ENCODE data around the gene CLDN7.
"Not testable (repeated sequence)": the region's sequence is repeated elsewhere in the genome, so short reads cannot be mapped to it uniquely, and the experiment has no call there.

Gene CLDN7

DNA sequence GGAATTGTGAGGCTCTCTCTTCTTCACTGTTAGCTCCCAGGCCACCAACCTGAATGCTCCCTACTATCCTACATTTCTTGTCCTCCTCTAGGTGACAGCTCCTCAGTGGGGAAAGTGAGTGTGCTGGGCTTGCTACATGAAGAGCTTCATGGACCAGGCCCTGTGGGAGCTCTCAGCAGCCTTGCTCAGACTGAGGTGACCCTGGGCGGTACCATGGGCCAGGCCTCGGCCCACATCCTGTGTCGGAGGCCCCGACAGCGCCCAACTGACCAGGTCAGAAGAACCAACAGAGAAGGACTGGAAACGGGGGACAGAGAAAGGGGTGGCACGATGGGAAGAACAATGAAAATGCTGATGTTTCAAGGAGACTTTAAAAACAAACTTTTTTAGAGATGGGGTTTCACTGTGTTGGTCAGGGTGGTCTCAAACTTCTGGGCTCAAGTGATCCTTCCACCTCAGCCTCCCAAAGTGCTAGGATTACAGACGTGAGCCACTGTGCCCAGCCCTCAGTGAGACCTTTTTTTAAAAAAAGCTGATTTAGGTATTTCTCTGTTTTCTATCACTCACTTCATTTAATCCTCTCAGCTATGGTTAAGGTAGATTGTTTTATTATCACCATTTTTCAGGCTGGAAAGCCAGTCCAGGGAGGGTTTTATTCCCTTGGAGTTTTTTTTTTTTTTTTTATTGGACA is 5.4 kb downstream of the CLDN7 start:
- DNase-seq (ENCODE audit: low read depth in 2 of 2), result no peak

DNA sequence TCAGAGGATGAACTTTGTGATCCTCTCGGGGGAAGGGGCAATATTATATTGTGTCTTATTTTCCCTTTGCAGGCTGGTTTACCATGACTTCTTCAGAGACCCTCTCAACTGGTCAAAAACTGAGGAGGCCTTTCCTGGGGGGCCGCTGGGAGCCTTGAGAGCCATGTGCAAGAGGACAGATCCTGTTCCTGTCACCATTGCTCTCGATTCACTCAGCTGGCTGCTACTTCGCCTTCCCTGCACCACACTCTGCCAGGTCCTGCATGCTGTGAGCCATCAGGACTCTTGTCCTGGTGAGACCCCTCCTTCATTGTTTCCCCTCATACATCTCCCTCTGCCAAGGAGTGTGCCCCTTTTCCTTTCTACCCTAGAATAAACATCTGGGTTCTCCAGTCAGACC is 7.8 kb downstream of the CLDN7 start:
- no peak for DNase-seq (ENCODE audit: low read depth in 2 of 2)

DNA sequence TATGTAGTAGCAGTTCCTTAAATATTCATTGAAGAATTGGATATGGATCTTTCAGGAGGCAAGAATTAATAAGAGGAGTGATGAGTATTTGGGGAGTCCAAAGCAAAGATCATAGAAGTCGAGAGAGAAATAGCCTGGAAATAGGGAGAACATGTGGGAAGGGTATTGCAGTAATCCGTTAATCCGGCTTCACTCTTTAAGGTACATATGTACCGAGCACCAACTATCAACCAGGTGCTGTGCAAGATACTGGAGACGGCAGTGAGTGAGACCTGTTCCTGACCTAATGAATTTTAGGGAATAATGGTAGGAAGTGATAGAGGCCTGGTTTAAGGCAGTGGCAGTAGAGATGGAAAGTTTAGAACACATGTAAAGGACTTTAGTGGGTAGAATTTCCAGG is 9.2 kb downstream of the CLDN7 start:
- DNase-seq (ENCODE audit: low read depth in 2 of 2), result no peak

DNA sequence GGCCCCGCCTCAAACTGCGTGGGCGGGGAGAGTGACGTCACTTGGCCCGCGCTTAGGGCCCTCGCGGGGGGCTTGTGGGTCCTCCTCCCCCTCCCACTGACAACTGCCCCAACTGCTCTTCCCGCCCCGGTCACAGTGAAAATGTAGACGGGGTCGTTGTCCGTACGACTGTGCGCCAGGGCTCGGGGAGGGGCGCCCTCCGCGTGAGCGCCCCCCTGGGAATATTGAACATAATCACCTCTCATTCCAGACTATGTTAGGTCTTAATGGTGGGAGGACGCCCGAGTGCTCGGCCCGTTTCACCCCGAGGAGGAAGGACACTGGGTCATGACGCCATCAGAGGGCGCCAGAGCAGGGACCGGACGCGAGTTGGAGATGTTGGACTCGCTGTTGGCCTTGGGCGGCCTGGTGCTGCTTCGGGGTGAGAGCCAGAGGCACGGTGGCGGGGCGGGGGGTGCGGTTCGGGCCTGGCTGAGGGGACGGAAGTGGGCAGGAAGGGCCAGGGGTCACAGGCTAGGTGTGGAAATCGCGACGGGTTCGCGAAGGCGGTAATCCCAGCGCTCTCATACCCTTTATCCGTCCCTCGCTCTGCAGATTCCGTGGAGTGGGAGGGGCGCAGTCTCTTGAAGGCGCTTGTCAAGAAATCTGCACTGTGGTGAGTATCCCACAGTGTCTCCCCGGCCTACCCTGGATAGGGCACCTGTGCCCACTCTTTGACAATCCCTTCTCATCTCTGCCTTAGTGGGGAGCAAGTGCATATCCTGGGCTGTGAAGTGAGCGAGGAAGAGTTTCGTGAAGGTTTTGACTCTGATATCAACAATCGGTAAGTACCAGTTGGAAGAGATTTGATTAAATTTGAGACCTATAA is 9.9 kb downstream of the CLDN7 start, which contains the start of gene ELP5:
TSS of gene ELP5 (plus strand) at position 40 of the 868 bp plus-strand sequence. CDS start at position 376, 336 bp downstream.
- DNase-seq (ENCODE audit: low read depth in 2 of 2), result peak; percentile 86 to 90

DNA sequence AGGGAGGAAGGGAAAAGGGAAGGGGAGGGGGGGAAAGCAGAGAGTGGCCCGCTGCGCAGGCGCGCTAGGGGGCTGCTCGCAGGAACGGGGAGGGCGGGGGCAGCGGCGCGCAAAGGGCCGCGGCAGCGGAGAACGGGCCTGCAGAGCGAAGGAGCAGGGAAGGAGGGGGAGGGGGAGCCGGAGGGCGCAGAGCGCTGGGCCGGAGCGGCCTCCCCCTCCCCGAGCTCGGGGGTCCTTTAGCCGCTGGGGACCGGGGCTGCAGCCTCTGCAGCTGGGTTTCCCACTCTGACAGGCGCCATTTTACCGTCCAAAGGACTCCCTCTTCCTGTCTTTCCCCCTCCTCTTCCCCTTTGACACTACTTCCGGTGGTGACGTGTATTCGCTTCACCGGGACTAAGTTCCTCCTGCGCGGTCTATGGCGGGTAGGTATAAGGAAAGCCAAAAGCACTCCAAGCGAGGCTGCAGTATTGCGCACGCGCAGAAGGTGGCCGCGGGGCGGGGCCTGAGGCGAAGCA is 10.6 kb downstream of the CLDN7 start, which contains the start of gene CTDNEP1:
TSS of gene CTDNEP1 (minus strand) at position 74 of the 515 bp plus-strand sequence. CDS start 438 bp downstream, outside the sequence.
- DNase-seq (ENCODE audit: low read depth in 2 of 2), result peak; percentile 97 to 100

DNA sequence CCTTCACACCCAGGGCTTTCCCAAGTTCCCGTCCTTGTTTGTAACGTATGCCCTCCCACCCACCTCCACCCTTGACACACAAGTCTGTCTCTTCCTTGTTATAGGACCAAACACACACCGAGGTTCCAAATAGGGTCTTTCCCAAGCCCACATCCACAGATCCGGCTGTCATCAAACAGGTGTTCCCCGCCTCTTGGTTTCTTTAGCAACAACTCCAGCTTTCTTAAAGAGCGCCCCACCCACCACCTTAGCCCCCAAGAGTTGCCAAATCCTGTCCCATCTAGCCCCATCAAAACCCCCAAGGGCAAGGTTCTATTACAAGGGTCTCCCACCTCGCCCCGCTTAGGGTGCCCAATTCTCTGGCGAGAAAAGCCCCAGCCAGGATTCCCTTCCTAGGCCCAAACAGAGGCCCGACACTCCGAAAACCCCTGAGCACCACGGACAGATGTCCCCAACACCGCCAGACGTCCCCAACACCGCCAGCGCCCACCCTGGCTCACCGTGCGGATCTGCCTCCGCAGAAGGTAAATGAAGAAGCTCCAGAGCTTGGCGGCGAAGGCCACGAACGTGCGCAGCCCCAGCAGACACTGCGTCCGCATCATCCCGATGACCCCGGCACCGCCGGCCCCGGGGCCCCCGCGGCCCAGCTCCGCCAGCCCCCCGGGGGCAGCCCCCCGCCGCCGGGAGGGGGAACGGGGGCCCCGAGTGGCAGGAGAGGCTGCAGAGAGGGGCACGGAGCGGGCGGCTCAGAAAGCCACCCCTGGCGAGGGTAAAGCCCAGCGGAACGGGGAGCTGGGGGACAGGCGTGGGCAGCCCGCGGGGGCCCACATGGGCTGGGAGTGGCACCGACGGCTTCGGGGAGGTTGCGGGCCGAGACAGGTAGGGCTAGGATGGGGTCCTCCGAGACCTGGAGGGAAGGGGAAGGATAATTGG is 11.3 kb downstream of the CLDN7 start:
- DNase-seq (ENCODE audit: low read depth in 2 of 2), result no peak

DNA sequence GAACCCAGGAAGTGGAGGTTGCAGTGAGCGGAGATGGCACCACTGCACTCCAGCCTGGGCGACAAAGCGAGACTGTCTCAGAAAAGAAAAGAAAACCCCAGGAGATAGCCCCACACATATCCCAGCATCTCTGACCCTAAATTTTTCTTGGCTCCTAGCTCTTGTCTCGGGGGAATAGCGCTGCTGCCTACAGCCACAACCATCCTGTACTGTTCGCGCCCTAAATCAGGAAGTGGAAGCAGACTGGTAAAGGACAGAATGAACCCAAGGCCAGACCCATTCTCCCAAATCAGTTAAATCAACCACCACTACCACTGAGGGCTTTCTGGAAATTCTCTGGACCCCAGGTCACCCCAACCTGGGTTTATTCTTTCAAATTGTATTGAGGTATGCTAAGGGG is 12.4 kb downstream of the CLDN7 start:
- no peak for DNase-seq (ENCODE audit: low read depth in 2 of 2)

DNA sequence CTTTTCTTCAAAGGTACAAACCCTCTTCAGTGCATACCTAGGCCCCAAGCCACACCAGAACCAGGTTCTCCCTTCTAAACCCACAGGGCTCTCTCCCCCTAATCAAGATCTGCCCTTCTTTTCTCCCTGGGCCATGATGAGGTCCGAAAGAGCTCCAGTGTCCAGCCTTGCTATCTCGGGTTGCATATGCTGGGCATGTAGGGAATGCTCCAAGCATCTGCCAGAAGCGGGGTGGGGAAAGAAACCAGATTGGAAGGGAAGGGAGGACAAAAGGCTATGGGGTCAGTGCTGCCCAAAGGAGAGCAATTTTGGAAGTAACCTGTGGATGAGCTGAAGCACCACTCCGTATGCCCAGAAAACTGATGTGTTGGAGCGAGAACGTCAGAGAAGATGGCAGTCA is 13.1 kb downstream of the CLDN7 start:
- no peak for DNase-seq (ENCODE audit: low read depth in 2 of 2)

DNA sequence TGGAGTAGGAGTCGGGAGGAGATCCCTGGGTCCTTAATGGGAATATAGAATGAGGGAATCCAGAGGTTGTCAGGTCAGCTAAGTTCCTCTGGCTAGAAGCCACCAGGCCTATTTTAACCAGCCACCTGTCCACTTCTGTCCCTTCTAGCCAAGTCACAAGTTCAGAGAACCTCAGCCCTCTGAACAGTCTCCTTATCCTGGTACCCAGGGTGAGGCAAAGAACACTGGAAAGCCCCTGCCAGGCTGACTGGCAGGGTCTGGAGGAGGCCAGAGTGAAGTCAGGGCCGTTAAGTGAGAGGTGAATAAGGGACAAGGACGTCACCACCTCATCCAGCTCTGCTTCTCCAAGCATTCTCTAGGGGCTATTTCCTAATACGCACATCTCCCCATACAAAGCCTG is 13.5 kb downstream of the CLDN7 start:
- no peak for DNase-seq (ENCODE audit: low read depth in 2 of 2)

DNA sequence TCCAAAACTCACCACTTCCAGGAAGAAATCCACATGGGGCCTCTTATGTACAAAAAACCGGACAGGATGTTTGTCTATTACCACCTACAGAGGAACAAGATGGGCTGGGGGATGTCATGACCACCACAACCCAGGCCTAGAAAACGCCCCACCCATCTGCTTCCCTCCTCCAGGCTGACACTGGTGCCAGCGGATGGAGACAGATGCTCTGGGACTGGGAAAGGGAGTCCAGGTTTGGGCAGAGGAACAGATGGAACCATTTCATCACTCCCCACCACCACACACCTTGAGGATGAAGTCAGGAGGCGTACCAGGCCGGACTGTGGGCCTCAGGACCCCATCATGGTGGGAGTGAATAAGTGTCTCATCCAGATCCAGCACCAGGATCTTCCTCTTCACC is 15.5 kb downstream of the CLDN7 start:
- DNase-seq (ENCODE audit: low read depth in 2 of 2), result no peak

DNA sequence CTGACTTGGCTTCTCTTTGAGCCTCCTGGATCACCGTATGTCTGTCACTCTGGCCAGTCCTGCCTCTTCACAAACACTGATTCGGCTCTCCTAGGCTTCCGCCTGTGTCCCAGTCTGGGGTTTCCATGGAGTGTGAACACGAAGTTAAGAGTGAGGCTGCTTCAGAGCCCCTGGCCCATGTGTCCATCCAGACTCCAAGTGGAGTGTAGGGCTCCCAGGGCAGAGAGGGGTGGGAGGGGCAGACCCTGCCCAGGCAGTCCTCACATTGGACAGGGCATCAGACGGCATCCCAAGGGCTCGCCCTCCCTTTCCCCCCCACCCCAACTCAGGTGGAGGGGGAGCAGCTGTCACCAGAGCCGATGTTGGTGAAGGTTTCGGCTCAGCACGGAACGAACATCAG is 18.4 kb downstream of the CLDN7 start:
- DNase-seq (ENCODE audit: low read depth in 2 of 2), result not testable (repeated sequence)

DNA sequence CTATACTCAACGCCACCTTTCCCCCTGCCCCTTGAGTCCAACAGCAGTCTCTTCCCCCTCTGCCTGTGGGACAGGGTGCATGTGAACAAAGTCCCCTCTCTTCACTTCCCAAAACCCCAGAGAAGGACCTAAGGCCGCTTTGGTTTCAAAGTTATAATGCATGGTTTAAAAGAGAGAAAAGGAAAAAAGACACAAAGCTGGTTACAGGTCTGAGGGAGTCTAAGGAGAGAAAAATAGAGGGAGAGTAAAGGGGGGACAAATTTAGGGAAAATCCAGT is 18.9 kb downstream of the CLDN7 start:
- DNase-seq (ENCODE audit: low read depth in 2 of 2), result no peak

DNA sequence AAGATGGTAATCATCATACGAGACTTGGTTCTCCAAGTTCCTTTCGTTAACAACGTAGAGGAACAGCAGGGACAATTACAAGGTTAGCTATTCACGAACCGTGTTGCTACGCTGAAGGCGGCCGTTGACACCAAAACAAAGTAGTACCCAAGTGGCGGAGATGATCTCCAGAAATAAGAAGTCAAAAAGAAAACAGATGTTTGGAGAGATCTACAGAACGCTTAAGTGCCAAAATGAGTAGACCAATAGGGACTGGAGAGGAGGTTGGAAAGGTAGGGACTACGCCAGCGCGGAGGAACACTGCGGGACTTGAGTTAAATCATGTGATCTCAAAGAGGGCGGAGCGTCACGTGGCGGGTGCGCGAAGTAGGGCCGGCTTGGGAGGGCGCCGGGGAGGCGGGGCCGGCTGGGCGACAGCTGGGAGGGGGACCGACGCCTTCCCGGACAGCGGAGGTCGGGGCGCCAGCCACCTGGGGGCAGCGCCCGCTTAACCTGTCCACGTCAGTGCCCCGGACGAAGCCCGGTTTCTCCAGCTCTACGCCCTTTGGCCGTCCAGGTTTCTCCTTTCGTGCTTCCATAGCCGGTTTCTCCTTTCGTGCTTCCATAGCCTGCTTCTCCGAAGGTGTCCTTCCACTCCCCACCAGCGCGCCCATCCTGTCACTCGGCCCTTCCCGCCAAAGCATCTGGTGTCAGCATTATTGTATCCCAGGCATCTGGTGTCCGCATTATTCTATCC is 19.4 kb downstream of the CLDN7 start:
- peak; percentile 83 to 87 for DNase-seq (ENCODE audit: low read depth in 2 of 2)

DNA sequence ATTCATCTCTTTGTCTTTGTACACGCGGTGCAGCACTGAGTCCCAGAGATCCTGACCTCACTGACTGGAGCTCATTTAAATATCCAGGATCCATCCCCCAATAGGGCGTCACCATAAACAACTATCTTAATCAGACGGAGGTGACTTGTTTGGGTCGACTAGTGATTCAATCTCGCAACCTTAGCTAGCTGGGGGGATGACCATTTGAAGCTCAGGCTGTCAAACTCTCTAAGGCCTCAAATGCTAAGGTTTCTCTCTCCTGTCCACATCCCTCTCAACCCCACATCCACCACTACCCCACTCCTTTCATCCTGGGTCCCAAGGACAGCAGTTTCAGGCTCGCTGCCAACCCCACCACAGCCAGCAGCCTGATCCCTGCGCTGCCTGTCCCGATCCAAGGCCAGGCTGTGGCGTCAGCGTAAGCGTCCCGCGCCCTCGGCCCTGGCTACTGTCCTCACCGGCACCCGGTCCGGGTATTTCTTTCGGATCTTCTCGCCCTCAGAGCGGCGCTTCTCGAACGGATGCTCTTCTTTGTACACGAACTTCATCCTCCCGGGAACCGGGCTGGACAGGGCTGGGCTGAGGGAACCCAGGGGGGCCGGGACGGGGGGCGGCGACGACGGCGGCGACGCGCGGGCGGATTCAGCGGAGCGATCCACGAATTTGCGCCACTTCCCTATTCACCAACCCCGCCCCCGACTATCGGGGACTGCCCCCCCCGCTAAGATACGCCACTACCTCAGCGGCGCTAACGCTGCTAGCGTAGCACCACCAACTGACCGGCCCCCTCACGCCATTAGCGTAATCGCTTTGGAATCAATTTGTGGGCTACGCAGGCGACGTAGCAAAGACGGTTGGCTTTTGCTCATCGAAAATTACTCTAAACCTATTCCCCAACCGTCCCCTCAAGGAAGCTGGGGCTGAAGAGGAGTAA is 20.2 kb downstream of the CLDN7 start, which contains the start of gene GABARAP:
TSS of gene GABARAP (minus strand) at position 667 of the 934 bp plus-strand sequence. CDS start at position 548, 119 bp downstream.
- DNase-seq (ENCODE audit: low read depth in 2 of 2), result peak; percentile 86 to 89

DNA sequence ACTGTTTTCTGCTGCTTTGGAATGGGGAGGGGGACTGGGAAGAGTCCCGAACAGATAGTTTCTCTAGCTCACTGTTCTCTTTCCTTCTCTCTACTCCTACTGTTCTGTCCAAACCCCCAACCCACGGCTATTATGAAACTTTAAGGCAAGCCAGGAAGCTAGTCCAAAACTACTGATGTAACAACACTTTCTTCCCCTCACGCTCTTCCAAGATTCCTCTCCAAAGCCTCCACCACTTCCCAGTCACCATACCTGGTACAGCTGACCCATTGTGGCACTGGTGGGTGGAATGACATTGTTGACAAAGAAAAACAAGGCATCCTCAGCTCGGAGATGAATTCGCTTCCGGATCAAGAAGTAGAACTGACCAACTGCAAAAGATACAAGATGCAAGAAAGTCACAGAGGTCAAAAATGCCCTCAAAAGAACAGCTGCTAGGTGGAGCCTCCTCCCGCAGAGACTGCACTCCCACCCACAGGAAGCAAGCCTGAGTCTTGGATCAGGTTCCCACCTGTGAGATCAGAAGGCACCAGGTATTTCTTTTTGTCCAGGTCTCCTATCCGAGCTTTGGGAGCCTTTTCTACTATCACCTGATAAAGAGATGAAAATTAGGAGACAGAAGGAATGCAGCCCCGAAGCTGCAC is 21.1 kb downstream of the CLDN7 start:
- DNase-seq (ENCODE audit: low read depth in 2 of 2), result no peak

DNA sequence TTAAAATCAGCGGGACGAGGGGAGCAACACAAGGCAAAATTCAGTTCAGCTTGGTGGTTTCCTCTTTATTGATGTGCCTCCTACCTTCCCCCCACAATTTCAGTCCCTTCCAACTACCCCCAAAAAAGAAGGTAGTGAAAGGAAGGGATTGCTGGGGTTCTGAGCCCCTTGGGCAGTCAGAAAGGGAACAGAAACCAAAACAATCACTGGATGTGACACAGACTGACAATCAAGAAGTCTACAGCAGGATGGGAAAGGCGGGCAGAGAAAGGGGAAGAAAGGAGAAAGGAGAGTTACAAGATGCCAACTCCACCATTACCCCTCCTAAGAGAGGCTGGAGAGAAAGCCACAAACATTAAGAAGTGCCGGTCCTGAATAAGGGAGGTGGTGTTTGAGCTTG is 21.9 kb downstream of the CLDN7 start:
- DNase-seq (ENCODE audit: low read depth in 2 of 2), result no peak

DNA sequence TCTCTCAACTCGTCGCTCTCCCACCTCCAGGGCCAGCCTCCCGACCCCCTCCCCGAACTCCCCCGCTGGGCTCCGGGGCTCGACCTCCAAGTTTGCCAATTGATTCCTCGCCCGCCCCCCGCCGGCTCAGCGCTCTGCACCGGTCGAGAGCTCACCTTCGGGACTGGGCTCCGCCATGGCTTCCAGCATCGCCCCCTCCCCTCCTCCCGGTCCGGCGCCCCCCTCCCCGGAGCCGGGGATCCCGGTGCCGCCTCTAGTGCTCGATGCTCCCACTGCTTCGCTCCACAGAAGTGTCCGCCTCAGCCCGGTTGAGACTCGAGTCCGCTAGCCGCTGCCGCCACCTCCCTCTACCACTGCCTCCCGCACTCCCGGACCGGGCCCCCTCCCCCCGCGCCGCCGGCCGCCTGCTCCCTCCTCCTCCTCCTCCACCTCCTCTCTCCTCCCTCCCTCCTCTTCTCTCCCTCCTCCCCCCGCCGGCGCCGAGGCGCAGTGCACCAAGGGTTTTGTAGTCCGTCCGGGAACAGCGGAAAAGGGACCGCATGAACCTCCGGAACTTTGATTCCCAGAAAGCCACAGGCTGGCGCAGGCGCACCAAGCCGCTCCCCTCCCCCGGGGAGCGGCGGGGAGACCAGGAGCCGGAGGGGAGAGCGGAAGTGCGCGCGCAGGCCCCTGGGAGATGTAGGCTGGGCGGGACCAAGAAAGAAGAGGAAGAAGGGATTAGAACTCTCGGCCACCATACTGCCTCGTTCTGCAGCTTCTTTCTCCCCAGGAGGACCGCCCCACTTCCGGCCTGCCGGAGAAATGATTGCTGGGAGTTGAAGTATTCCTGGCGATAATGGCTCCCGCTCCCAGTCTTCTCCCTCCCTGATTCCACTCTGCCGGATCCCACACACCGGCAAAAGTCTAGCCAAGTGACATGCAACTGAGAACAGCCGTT is 22.9 kb downstream of the CLDN7 start, which contains the start of gene PHF23:
TSS of gene PHF23 (minus strand) at position 367 of the 937 bp plus-strand sequence. CDS start at position 189, 178 bp downstream.
- DNase-seq (ENCODE audit: low read depth in 2 of 2), result peak; percentile 96 to 97

Measured in stimulated activated CD4-positive, alpha-beta T cell treated with anti-CD3 and anti-CD28 coated beads, Interleukin-15, amount 100 ng/mL, for 48 hours (primary cell).